HepG2 (cell line): ENCODE data around the gene AKIRIN1. TPM values are rescaled to one million over a fixed set of nuclear protein-coding genes. Genes with fewer than 3 reads are reported as not detected.
"Not testable (repeated sequence)": the region's sequence is repeated elsewhere in the genome, so short reads cannot be mapped to it uniquely, and the experiment has no call there.

Experiments used
- ATAC-seq: fragments of 200-7000 bp; cut with Tn5 transposase; 3 replicates; pipeline ENCODE4 v1.9.1; 2020; ENCODE audit warnings: mild to moderate bottlenecking, moderate library complexity
- BruUV-seq: library from RNA; stranded (reverse); fragments of 400-500 nt; replicated peaks from 2 replicates; lab custom pipeline; 2021; lab: Mats Ljungman, UMichigan
- CTCF ChIA-PET: fragments of 300-600 bp; formaldehyde crosslinking; extraction: SDS; loops from one replicate; lab custom pipeline; 2021; ENCODE audit warnings: low total read pairs, inconsistent platforms, low intra/inter-chr PET ratio; lab: Yijun Ruan, JAX
- POLR2A ChIA-PET: fragments of 350-600 bp; sonication (Branson Sonifier 250); formaldehyde crosslinking; loops from one replicate; lab custom pipeline; 2020; ENCODE audit warnings: antibody characterized with exemption, inconsistent platforms; lab: Yijun Ruan, JAX
- DNase-seq: peaks from one replicate; pipeline ENCODE4 v3.0.0-alpha.2; 2015; ENCODE audit warnings: low spot score
- FAIRE-seq: peaks from 3 replicates; lab custom pipeline; 2011; peaks lifted over from hg19 to GRCh38; lab: Jason Lieb, UNC
- H2AFZ ChIP-seq: one replicate; pipeline ENCODE4 v1.6.1; 2011; ENCODE audit warnings: low read length, inconsistent platforms
- H3K27ac ChIP-seq: fragments of 300-600 bp; 3 replicates; pipeline ENCODE4 v1.8.0; 2011; ENCODE audit warnings: mixed run types, mild to moderate bottlenecking, mixed read lengths, low read length, inconsistent platforms; ENCODE audit not compliant: insufficient read depth; ENCODE audit errors: extremely low read length
- H3K27me3 ChIP-seq, 2 experiments: fragments of 200-600 bp in 1 of 2; 2 replicates in 1 of 2; 3 replicates in 1 of 2; pipeline versions ENCODE4 v1.6.0 to v1.8.0; 2011; ENCODE audit warnings: low read length in 2 of 2, mild to moderate bottlenecking in 2 of 2, moderate library complexity in 2 of 2, inconsistent platforms in 1 of 2; ENCODE audit not compliant: insufficient read depth in 2 of 2, control insufficient read depth in 1 of 2
- H3K36me3 ChIP-seq, 2 experiments: fragments of 200-600 bp in 1 of 2; replicated peaks in 1 of 2; 2 replicates in 1 of 2; 3 replicates in 1 of 2; pipeline versions ENCODE4 v1.5.1 to v1.8.0; 2011; ENCODE audit warnings: low read length in 2 of 2, inconsistent platforms in 1 of 2; ENCODE audit not compliant: insufficient read depth in 2 of 2, control insufficient read depth in 1 of 2
- H3K4me1 ChIP-seq: 2 replicates; pipeline ENCODE4 v1.5.1; 2012; ENCODE audit warnings: low read length, inconsistent platforms; ENCODE audit not compliant: insufficient read depth
- H3K4me2 ChIP-seq: 2 replicates; pipeline ENCODE4 v1.6.0; 2011; ENCODE audit warnings: low read depth, low read length, inconsistent platforms
- H3K4me3 ChIP-seq, 3 experiments: fragments of 200-600 bp in 1 of 3; sonication (generic), shearing (Covaris generic) in 1 of 3; replicated peaks in 1 of 3; 2 replicates each; pipeline ENCODE4 v1.5.1; 2011 to 2016; ENCODE audit warnings: low read length in 3 of 3, inconsistent platforms in 2 of 3, low read depth in 2 of 3, mild to moderate bottlenecking in 2 of 3, control low read depth in 1 of 3, mixed read lengths in 1 of 3; ENCODE audit not compliant: insufficient read depth in 1 of 3
- H3K79me2 ChIP-seq: one replicate; pipeline ENCODE4 v1.6.1; 2011; ENCODE audit warnings: low read length, inconsistent platforms; ENCODE audit not compliant: insufficient read depth
- H3K9ac ChIP-seq: 2 replicates; pipeline ENCODE4 v1.6.0; 2011; ENCODE audit warnings: mild to moderate bottlenecking, low read depth, low read length, inconsistent platforms; ENCODE audit not compliant: insufficient read depth
- H3K9me3 ChIP-seq: 2 replicates; pipeline ENCODE4 v1.5.1; 2012; ENCODE audit warnings: mild to moderate bottlenecking, low read length
- H4K20me1 ChIP-seq: 2 replicates; pipeline ENCODE4 v1.6.0; 2011; ENCODE audit warnings: inconsistent platforms, mild to moderate bottlenecking, low read length, moderate library complexity; ENCODE audit not compliant: insufficient read depth
- MLXIP ChIP-seq: sonication (generic); formaldehyde crosslinking; IDR thresholded peaks from 2 replicates; pipeline ENCODE4 v1.9.0; 2021; ENCODE audit warnings: missing genetic modification reagents, borderline replicate concordance
- ZBTB3 ChIP-seq: sonication (generic); formaldehyde crosslinking; IDR thresholded peaks from 2 replicates; pipeline ENCODE4 v1.4.0; 2020; ENCODE audit warnings: low read depth, mild to moderate bottlenecking, moderate library complexity, missing genetic modification reagents, borderline replicate concordance
- WGBS: methylation state at CpG from one replicate; pipeline ENCODE4 v1.1.6; 2017; ENCODE audit warnings: low lambda C conversion rate; 5-methylcytosine and 5-hydroxymethylcytosine counted together
- in situ Hi-C: cut with HindIII; loops from 2 replicates; pipeline ENCODE4 v1.10.0; 2017; ENCODE audit warnings: low pct_unique_long_range_greater_than_20kb; ENCODE audit not compliant: extremely low pct_ligation_motif_present
- intact Hi-C: fragments of 100-400 bp; cut with micrococcal nuclease; formaldehyde crosslinking; loops from one replicate; pipeline ENCODE4 v1.10.0; 2022; ENCODE audit not compliant: unreplicated experiment
- polyA plus RNA-seq, 8 experiments: library from polyadenylated mRNA; depleted of rRNA in 3 of 8; stranded (reverse) in 7 of 8; unstranded in 1 of 8; fragments of >200 nt; fragmentation: Illumina TruSeq in 4 of 8; extraction: Trizol in 4 of 8; gene quantifications; 2 replicates each; pipeline versions ENCODE4 v1.2.1 to v1.2.3, GENCODE V29; 2011 to 2016; ENCODE audit warnings: low read depth in 4 of 8, missing spikeins in 1 of 8, mixed read lengths in 1 of 8; ENCODE audit not compliant: insufficient read depth in 1 of 8
- total RNA-seq, 5 experiments: library from RNA; depleted of rRNA; stranded (reverse); fragments of >200 nt; fragmentation: Illumina TruSeq; extraction: Trizol; gene quantifications; 2 replicates each; pipeline ENCODE4 v1.2.3, GENCODE V29; 2016; ENCODE audit warnings: low read depth in 1 of 5

The AKIRIN1 gene
- total and polyA plus RNA-seq, 2 of the 13 experiments (the other 11 are each of a cell fraction or from before 2014, with no cell fraction given) = 123 to 157 TPM

DNA sequence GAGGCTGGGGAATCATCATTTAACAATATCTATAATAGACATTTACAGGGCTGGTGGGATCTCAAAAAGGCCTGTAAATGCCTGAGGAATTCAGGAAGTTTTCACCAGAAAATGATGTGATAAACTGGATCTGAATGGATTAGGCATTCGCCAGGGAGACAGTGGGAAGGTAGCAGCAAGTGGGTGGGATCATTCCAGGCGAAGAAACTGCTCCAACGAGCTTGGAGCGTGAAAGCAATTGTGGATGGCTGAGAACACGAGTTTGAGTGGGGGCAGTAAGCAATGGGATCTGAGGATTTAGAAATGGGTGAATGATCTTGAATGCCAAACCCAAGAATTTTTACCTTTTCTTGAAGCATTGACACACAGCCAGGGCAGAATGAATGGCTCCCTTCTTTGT, 26.2 kb downstream of the AKIRIN1 start:
- BruUV-seq = no TSS peak
- Histone ChIP-seq H3K4me2 (peak overlapping the region; percentile 68), H3K4me1 (peaks cover 19% of the 10 kb centered on the region), H3K36me3 (no peaks in the 10 kb centered on the region), H2AFZ (no peak overlapping the region), H3K27me3 (no peaks in the 10 kb centered on the region), H3K27ac (no peak overlapping the region), H4K20me1 (no peaks in the 10 kb centered on the region), H3K9me3 (no peaks in the 10 kb centered on the region)
- in situ Hi-C loops (no loop called here), intact Hi-C loops (no loop called here)
- DNase-seq (no peak), FAIRE-seq (no peak)
- TF ChIP-seq MLXIP (CRISPR knock-in tag) (no peak), ZBTB3 (CRISPR knock-in tag) (no peak)
- TF ChIP-seq, all 625 proteins: peak for 0
- Histone ChIP-seq H3K79me2 (no peaks in the 10 kb centered on the region), H3K9ac (no peak overlapping the region), H3K4me3 (peak overlapping the region in 1 of 3 experiments; percentile 46; a peak in 1 of 6 replicates)
- ChIA-PET CTCF (no interaction called here), POLR2A (interaction anchor here (1.1 to 1.7 kb wide), 4 partner anchors 8 to 19 kb away, joined by 3 to 26 read pairs (median 4); partner anchors contain the start of gene NDUFS5)
- WGBS = 70% methylated on average over 5 of the region's 5 CpGs
- ATAC-seq = no peak

DNA sequence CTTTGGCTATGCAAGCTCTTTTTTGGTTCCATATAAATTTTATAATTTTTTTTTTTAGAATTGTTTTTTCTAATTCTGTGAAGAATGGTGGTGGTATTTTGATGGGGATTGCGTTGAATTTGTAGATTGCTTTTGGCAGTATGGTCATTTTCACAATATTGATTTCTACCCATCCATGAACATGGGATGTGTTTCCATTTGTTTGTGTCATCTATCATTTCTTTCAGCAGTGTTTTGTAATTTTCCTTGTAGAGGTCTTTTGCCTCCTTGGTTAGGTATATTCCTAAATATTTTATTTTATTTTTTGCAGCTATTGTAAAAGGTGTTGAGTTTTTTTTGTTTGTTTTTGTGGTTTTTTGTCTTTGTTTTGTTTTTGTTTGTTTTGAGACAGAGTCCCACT, 29.4 kb downstream of the AKIRIN1 start:
- H3K9me3 ChIP-seq, H3K27ac ChIP-seq, H3K9ac ChIP-seq, in situ Hi-C loops, FAIRE-seq, POLR2A ChIA-PET, CTCF ChIA-PET, DNase-seq, H4K20me1 ChIP-seq, H3K36me3 ChIP-seq, BruUV-seq, H3K4me3 ChIP-seq, H3K27me3 ChIP-seq, H2AFZ ChIP-seq, H3K4me2 ChIP-seq, H3K79me2 ChIP-seq, intact Hi-C loops, ATAC-seq: not testable (repeated sequence)
- WGBS = 63% methylated on average over 1 of the region's 1 CpG
- H3K4me1 ChIP-seq = peaks cover 35% of the 10 kb centered on the region
